HG03342 (cell line): ENCODE measurements around the gene GABRB1.

Source experiments
- ATAC-seq: cut with Tn5 transposase; IDR thresholded peaks from one replicate; pipeline ENCODE4 v1.9.1; 2021; ENCODE audit warnings: mild to moderate bottlenecking, moderate library complexity; ENCODE audit not compliant: unreplicated experiment

GABRB1 gene

DNA sequence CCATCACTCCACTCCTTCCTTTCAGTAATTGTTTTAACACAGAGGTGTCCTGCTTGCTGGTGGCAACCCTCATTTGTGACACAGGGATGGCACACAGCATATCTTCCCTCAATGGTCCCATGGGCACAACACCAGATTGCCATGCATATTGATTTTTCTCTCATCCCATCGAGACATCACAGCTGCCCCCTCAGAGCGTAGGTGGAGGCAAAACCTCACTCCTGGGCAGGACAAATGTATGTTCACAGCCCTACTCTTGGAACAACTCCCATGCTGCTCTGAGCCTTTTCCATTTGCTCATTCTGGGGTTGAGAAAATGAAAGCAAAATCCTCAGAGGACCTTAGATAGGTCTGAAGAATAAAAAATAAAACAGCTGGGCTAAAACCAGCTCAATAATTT is 172.2 kb downstream of the GABRB1 start:
- no peak for ATAC-seq

DNA sequence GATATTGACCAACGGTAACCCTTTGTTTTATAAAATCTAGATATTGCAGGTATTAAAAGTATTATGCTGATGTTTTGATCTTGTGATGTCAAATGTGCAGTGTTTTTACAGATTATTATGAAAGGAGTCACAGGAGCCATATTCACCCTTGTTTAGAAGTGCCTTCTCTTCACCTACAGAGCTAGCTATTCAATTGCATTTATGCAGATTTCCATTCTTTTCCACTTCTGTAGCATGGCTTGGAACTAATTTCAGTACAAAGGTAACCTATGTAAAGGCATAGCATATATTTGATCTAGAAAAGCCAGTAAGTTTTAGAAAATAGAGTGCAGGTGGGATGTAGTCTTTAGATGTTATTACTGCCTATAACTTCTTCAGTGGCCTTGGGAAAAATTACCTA is 176.2 kb downstream of the GABRB1 start:
- ATAC-seq: no peak

GRCh38 chr4:47209833-47210232 is 178.5 kb downstream of the GABRB1 start:
- ATAC-seq: no peak

DNA sequence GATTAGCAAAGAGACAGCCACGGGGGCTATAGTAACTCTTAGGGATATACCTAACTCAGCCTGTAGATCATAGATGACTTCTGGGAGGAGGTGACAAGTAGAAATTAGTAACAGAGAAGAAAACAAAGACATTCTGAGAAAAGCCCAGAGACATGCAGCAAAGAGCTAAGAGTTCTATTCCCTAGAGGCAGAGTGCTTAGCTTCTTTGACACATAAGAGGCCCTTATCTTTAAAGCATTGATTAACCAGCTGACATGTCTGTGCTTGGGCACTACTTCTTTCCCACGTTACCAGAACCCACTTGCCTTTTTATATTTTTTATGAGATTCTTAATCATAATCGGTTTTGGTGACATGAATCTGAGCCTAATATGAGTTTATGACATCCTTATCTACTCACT is 179.5 kb downstream of the GABRB1 start:
- ATAC-seq: no peak

DNA sequence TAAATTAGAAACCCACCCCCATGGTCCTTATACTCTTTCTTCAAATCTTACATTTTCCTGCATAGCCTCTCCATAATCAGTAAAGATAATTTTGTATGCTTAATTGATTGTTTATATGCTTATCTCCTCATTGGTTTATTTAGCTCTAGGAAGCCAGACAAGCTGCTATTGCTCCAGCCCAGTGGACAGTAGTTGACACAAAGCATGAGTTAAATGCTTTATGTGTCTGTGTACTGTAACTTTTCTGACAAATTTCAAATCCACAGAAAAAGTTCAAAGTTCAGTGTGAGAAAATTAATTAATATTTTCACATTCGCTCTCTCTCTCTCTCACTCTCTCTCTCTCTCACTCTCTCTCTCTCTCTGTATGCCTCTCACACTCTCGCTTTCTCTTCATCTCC is 181.7 kb downstream of the GABRB1 start:
- ATAC-seq: no peak

DNA sequence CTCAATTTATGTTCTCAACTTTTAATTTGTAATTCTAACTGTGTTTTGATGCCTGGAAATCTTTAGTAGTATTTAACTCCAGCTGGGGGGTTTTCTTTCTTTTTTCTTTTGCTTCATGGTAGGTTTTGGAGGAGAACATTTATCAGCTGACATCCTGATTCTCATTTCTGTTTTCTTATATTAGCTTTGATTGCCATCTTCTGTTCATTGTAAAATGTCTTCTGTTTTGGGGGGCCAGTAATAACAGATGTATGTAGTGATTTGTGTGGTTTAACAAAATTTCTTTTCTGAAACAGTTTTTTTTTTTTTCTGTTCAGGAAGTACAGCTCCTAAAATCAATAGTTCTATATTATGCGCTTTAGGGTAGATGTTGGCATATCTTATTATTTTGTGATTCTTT is 182.2 kb downstream of the GABRB1 start:
- no peak for ATAC-seq

- ATAC-seq: no peak
Measured at GRCh38 chr4:47213971-47214370, 182.6 kb downstream of the GABRB1 start.

- ATAC-seq: no peak
Measured at GRCh38 chr4:47215759-47216158, 184.4 kb downstream of the GABRB1 start.

DNA sequence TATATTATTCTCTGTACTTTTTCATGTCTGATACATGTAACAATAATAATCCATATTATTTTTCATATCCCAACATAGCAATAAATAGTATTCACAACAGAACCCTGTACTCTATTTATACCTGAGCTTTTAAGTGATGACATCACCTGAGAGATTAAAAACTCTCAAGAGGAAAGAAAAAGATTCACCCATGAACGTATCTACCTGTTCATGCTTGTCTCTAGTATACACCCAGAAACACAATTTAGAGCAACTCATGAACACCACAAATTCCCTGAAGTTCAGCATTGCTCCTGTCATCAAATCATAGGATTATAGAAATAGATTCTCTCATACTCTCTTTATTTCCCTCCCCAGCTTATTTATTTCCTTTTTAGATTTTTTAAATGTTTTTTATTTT is 185.9 kb downstream of the GABRB1 start:
- ATAC-seq: no peak

GRCh38 chr4:47217884-47218283 is 186.5 kb downstream of the GABRB1 start:
- ATAC-seq: no peak

DNA sequence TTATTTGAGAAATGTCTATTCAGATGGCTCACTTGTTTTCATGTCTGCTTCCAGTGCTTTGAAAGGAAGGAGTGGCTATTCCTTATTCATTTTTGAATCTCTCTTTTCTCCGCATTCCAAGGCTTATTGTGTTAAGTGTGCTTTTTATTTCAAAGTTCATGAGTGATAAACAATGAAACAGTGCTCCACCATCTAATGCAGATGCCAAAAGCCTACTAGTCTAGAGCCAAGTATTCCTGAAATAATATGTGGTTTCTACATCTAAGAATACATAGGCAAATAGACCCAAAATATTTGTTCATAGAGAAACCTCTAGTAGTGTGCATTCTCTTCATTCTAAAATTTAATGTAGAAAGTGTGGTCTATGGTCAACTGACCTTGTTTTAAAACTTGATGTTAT is 187.3 kb downstream of the GABRB1 start:
- no peak for ATAC-seq

- no peak for ATAC-seq
Measured at GRCh38 chr4:47219586-47219985, 188.2 kb downstream of the GABRB1 start.

DNA sequence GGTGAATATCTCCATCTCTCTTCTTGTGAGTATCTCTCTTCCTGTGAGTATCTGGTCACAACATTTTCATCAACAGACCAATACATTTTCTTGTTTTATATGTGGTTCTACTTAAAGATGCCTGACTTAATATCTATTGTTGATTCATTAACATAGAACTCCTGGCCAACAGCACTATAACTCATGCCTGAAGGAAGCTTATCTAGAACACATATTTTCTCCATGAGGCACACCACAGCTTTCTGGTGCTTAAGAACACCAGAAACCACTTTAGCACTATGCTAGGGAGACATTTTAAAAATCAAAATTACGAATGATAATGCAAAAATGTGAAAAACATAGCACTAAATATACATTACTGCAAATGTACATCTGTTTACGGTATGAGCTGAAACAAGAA is 190.4 kb downstream of the GABRB1 start:
- no peak for ATAC-seq

DNA sequence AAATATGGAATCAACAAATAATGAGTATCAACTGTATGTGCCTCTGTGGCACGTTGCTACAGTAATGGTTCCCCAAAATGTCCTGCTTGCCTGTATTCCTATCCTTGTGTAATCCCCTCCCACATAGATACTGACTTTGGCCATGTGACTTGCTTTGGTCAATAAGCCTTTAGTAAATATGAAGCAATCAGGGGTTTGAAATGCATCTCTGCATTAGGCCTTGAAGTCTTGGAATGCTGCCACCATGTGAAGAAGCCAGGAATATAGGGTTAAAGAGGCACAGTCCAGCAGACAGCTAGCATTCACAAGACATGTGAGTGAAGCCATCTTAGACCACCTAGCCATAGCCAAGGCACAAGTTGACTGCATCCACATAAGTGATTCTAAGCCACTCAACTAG is 190.9 kb downstream of the GABRB1 start:
- ATAC-seq: no peak

DNA sequence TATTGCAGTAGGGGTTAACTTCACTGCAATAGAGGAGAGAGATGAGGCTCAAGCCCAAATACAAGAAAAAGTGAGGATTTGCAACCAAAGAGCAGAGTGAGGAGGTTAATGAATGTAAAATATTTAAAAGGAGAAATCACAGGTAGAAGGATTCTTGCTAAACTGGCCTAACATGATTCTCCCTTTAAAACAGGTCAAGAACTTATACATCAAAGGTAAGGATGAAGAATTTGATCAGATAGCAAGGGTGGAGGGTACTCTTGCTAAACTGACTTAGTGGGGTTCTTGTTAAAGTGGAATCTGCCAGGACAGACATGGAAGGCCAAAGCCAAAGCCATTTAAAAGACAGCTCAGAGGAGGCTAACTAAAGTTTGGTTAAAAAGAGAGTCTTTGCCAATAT is 193.0 kb downstream of the GABRB1 start:
- ATAC-seq: no peak

DNA sequence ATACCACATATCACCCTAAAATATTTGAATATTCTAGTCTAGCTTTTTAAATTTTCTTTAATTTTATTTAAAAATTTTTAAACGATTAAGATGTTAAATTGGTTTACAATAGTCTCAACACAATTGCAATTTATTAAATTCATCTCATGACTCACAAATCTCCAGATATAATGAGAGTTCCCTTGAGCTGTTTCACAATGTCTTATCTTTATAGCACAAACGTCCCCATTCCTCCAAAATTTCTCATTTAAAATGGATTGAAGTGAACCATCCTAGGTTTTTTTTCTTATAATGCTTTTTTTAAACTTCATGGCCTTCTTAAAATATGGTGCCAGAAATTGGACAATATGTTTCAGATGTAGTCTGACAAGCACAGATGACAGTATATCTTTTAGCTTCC is 204.4 kb downstream of the GABRB1 start:
- ATAC-seq: no peak

DNA sequence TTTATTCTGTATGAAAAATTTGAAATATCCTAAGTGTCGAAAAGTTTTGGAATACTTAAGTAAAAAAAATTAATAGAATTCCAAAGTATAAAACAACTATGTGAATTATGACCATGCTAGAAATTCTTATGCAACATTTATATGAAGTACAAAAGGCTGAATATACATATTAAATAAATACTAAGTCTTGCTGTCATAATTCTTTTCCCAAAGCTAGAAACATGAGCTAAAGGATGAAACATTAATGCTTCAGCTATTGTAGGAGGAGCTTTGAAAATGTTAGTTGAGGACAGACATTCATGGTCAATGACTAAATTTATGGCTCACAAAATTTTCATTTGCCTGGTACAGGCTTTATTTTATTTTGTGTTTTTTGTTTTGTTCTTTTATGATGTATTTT is 207.3 kb downstream of the GABRB1 start:
- no peak for ATAC-seq

- no peak for ATAC-seq
Measured at GRCh38 chr4:47239649-47240048, 208.3 kb downstream of the GABRB1 start.

- ATAC-seq: no peak
Measured at GRCh38 chr4:47251348-47252135, 220.2 kb downstream of the GABRB1 start.

DNA sequence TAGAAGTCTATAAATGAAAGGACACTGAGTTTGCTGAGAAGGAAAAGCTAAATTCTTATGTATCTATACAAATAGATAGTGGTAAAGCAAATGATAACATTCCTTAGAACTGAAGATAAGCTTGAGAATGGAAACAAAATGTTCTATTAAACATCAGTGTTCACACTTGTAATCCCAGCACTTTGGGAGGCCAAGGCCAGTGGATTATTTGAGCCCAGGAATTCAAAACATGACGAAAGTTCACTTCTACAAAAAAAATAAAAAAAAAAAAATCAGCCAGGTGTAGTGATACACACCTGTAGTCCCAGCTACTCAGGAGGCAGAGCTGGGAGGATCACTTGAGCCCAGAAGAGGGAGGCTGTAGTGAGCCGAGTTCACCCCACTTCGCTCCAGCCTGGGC is 232.4 kb downstream of the GABRB1 start:
- no peak for ATAC-seq

DNA sequence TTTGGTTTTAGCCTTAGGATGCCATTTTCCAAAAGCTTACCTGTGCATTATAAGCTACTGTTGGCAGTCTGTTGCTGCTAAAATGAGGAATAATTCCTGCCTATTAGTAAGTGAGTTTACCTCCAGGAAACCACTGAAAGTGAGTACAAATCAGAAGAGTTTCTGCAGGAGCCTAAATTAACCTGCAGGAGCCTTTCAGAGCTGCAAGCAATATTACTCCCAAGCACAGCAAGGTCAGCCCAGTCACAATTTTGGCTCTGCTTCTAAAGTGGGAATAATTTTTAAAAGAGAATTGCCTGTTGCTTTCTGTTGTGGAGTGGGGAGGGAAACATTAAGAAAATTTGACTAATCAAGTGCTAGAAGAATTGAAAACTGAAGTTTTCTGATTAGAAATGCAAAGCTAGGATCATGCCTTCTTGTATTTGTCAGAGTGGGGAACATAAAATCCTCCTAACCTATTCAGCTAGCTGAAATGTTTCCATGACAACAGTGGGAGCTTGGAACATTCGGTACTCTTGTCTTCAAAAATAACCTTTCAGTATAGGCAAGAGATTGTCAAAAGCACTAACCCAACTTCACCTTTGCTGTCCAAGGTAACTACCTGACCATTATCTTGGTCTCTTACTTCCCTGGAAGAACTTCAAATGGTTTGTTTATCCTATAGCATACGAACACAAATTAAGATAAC is 239.0 kb downstream of the GABRB1 start:
- no peak for ATAC-seq

DNA sequence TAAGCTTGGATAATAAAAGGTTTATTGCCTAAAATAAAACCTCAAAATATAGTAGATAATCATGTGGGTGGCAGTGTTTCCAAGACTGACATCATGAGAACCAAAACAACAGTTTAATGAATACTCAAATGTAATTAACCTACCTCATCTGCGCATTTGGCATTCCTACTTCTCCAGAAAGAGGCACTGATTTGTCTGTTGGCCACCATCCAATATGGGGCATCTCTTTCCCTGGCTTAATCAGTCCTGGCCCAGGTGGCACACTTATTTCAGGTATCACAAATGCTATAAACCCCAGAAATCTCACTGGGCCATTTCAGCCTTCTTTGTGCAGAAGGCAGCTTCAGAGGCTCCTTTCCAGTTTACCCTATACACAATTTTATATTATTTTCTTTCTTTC is 239.9 kb downstream of the GABRB1 start:
- ATAC-seq: no peak

GRCh38 chr4:47274901-47275300 is 243.5 kb downstream of the GABRB1 start:
- no peak for ATAC-seq
